ENCODE measurements around the gene URB2. TPM values are rescaled to one million over a fixed set of nuclear protein-coding genes. Genes with fewer than 3 reads are reported as not detected.

Gene URB2
- total RNA-seq, 1 donor from 2014 or later: 27.0 TPM

DNA sequence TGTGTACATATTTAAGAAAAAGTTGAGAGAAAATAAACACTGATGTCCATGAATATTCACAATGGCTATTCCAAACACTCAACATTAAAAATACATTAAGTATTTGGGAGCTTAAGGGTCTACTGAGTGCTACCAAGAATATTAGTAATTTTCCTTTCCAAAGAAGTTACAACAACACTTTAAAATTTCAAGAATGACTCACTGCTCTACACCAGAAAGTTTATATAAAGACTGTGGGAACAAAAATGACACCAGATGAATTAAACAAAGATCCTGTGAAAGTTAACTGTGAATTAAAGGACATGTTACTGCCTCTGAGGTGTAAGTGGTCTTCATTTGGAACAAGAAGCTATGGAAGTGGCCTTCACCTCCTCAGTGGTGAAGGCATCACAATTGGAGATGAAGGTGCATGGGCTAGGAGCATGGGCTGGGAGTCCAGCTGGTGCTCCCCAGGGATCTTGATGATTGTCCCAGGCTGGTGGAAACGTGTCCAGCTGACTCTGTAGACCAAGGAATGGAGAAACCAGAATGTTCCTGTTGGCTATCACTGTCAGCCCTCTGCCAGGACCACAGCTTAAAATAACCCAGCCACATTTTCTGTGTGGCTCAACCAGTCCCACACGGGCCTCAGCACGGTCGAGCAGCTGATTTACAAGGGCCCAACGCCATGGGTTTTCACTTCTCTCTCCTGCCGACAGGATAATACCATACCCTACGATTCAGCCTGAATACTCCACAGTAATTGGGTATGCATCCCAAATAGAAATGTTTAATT lies 28.9 kb upstream of the URB2 start:
- H3K27me3 Mint-ChIP-seq (ENCODE audit: low read depth): no peaks in the 10 kb centered on the region
- peaks cover 71% of the 10 kb centered on the region for H3K36me3 Mint-ChIP-seq (ENCODE audit: low read depth)
- H3K4me1 Mint-ChIP-seq (ENCODE audit: low read depth): peaks cover 18% of the 10 kb centered on the region
- no peak overlapping the region for H3K4me3 Mint-ChIP-seq (ENCODE audit: low read depth)
- H3K27ac Mint-ChIP-seq: peak overlapping the region; percentile 30
- DNase-seq (ENCODE audit: low spot score): no peak
- no peaks in the 10 kb centered on the region for H3K9me3 Mint-ChIP-seq
- intact Hi-C loops (cut with micrococcal nuclease): no loop called here

DNA sequence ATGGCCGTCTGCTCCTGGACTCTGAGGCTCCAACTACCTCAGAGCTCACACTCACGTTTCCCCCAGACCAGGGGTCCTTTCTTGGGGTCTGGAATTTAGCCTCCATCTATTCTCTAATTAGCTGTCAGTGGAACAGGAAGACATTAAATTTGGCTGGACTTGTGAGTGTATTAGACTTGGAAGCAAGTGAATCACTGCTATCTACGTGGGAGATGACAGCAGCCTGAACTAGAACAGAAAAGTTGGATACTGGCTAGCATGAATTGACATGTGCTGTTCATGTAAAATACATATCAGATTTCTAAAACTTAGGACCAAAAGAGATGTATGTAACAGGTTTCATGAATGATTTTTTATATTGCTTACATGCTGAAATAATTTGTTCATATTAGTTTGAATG lies 28.2 kb upstream of the URB2 start:
- peak overlapping the region; percentile 58 for H3K27ac Mint-ChIP-seq
- H3K4me1 Mint-ChIP-seq (ENCODE audit: low read depth): peaks cover 18% of the 10 kb centered on the region
- intact Hi-C loops (cut with micrococcal nuclease): no loop called here
- no peak overlapping the region for H3K4me3 Mint-ChIP-seq (ENCODE audit: low read depth)
- no peak for DNase-seq (ENCODE audit: low spot score)
- peaks cover 75% of the 10 kb centered on the region for H3K36me3 Mint-ChIP-seq (ENCODE audit: low read depth)
- no peaks in the 10 kb centered on the region for H3K9me3 Mint-ChIP-seq
- H3K27me3 Mint-ChIP-seq (ENCODE audit: low read depth): no peaks in the 10 kb centered on the region

- DNase-seq (ENCODE audit: low spot score): no peak
- Mint-ChIP-seq H3K27ac (no peak overlapping the region), H3K4me3 (ENCODE audit: low read depth) (no peak overlapping the region), H3K9me3 (no peaks in the 10 kb centered on the region), H3K4me1 (ENCODE audit: low read depth) (peaks cover 18% of the 10 kb centered on the region), H3K36me3 (ENCODE audit: low read depth) (peaks cover 68% of the 10 kb centered on the region), H3K27me3 (ENCODE audit: low read depth) (no peaks in the 10 kb centered on the region)
- intact Hi-C loops (cut with micrococcal nuclease): no loop called here
These were observed 26.7 kb upstream of the URB2 start for GRCh38 chr1:229599218-229599954.

GRCh38 chr1:229600229-229600628 lies 25.8 kb upstream of the URB2 start:
- H3K27me3 Mint-ChIP-seq (ENCODE audit: low read depth): no peaks in the 10 kb centered on the region
- intact Hi-C loops (cut with micrococcal nuclease): no loop called here
- H3K27ac Mint-ChIP-seq: peak overlapping the region; percentile 43
- no peaks in the 10 kb centered on the region for H3K9me3 Mint-ChIP-seq
- no peak overlapping the region for H3K4me3 Mint-ChIP-seq (ENCODE audit: low read depth)
- peaks cover 18% of the 10 kb centered on the region for H3K4me1 Mint-ChIP-seq (ENCODE audit: low read depth)
- DNase-seq (ENCODE audit: low spot score): no peak
- peaks cover 68% of the 10 kb centered on the region for H3K36me3 Mint-ChIP-seq (ENCODE audit: low read depth)

GRCh38 chr1:229603371-229604005 lies 22.6 kb upstream of the URB2 start:
- peaks cover 13% of the 10 kb centered on the region for H3K4me1 Mint-ChIP-seq (ENCODE audit: low read depth)
- peaks cover 78% of the 10 kb centered on the region for H3K36me3 Mint-ChIP-seq (ENCODE audit: low read depth)
- H3K9me3 Mint-ChIP-seq: no peaks in the 10 kb centered on the region
- no peaks in the 10 kb centered on the region for H3K27me3 Mint-ChIP-seq (ENCODE audit: low read depth)
- no peak overlapping the region for H3K4me3 Mint-ChIP-seq (ENCODE audit: low read depth)
- no peak for DNase-seq (ENCODE audit: low spot score)
- intact Hi-C loops (cut with micrococcal nuclease): no loop called here
- H3K27ac Mint-ChIP-seq: no peak overlapping the region

- H3K4me3 Mint-ChIP-seq (ENCODE audit: low read depth): no peak overlapping the region
- peaks cover 87% of the 10 kb centered on the region for H3K36me3 Mint-ChIP-seq (ENCODE audit: low read depth)
- intact Hi-C loops (cut with micrococcal nuclease): no loop called here
- DNase-seq (ENCODE audit: low spot score): no peak
- peak overlapping the region; percentile 10 for H3K27ac Mint-ChIP-seq
- no peaks in the 10 kb centered on the region for H3K27me3 Mint-ChIP-seq (ENCODE audit: low read depth)
- H3K4me1 Mint-ChIP-seq (ENCODE audit: low read depth): peaks cover 4% of the 10 kb centered on the region
- no peaks in the 10 kb centered on the region for H3K9me3 Mint-ChIP-seq
These were observed 18.7 kb upstream of the URB2 start for GRCh38 chr1:229607370-229607769.

DNA sequence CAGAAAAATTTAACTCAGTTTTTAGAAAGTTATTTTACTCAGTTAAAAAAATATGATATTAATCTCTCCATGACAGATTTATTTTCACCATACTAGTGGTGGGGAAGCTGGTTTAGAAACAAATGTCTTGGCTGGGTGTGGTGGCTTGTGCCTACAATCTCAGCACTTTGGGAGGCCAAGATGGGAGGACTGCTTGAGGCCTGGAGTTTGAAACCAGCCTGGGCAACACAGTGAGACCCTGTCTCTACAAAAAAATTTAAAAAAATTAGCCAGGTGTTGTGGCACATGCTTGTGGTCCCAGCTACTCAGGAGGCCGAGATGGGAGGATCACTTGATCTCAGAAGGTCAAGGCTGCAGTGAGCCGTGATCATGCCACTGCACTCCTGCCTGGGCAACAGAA lies 17.5 kb upstream of the URB2 start:
- intact Hi-C loops (cut with micrococcal nuclease): no loop called here
- Mint-ChIP-seq H3K4me3 (ENCODE audit: low read depth) (no peak overlapping the region), H3K27me3 (ENCODE audit: low read depth) (no peaks in the 10 kb centered on the region), H3K27ac (no peak overlapping the region), H3K9me3 (no peaks in the 10 kb centered on the region), H3K4me1 (ENCODE audit: low read depth) (peaks cover 4% of the 10 kb centered on the region), H3K36me3 (ENCODE audit: low read depth) (peaks cover 90% of the 10 kb centered on the region)
- DNase-seq (ENCODE audit: low spot score): no peak

DNA sequence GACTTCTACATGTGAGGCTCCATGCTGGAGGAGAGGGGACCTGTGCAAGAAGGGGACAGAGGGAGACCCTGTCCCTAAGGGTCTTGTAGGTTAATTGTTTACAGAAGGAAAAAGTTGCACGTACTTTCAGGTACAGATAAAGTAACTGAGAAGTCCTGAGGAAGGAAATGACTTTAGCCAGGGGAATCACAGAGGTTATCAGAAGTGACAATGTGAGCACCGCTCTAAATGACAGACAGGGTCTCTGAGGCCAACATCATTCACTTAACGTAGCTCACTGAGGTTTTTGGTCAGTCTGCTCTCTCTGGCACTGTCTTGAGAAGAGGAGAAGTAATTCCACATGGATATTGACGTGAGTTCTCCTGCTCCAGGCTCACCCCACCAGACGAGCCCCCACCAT lies 12.1 kb upstream of the URB2 start:
- intact Hi-C loops (cut with micrococcal nuclease): no loop called here
- DNase-seq (ENCODE audit: low spot score): no peak
- peaks cover 43% of the 10 kb centered on the region for H3K36me3 Mint-ChIP-seq (ENCODE audit: low read depth)
- H3K9me3 Mint-ChIP-seq: no peaks in the 10 kb centered on the region
- no peak overlapping the region for H3K4me3 Mint-ChIP-seq (ENCODE audit: low read depth)
- no peaks in the 10 kb centered on the region for H3K27me3 Mint-ChIP-seq (ENCODE audit: low read depth)
- H3K27ac Mint-ChIP-seq: no peak overlapping the region
- H3K4me1 Mint-ChIP-seq (ENCODE audit: low read depth): peaks cover 9% of the 10 kb centered on the region

GRCh38 chr1:229614701-229615100 lies 11.3 kb upstream of the URB2 start:
- H3K4me3 Mint-ChIP-seq (ENCODE audit: low read depth): no peak overlapping the region
- no peak for DNase-seq (ENCODE audit: low spot score)
- no peaks in the 10 kb centered on the region for H3K9me3 Mint-ChIP-seq
- H3K27ac Mint-ChIP-seq: no peak overlapping the region
- H3K4me1 Mint-ChIP-seq (ENCODE audit: low read depth): peaks cover 12% of the 10 kb centered on the region
- H3K36me3 Mint-ChIP-seq (ENCODE audit: low read depth): peaks cover 39% of the 10 kb centered on the region
- intact Hi-C loops (cut with micrococcal nuclease): no loop called here
- H3K27me3 Mint-ChIP-seq (ENCODE audit: low read depth): no peaks in the 10 kb centered on the region

GRCh38 chr1:229617351-229618100 lies 8.5 kb upstream of the URB2 start:
- intact Hi-C loops (cut with micrococcal nuclease): no loop called here
- H3K9me3 Mint-ChIP-seq: no peaks in the 10 kb centered on the region
- no peak overlapping the region for H3K27ac Mint-ChIP-seq
- H3K36me3 Mint-ChIP-seq (ENCODE audit: low read depth): peaks cover 14% of the 10 kb centered on the region
- no peaks in the 10 kb centered on the region for H3K27me3 Mint-ChIP-seq (ENCODE audit: low read depth)
- H3K4me3 Mint-ChIP-seq (ENCODE audit: low read depth): no peak overlapping the region
- DNase-seq (ENCODE audit: low spot score): no peak
- peaks cover 26% of the 10 kb centered on the region for H3K4me1 Mint-ChIP-seq (ENCODE audit: low read depth)

DNA sequence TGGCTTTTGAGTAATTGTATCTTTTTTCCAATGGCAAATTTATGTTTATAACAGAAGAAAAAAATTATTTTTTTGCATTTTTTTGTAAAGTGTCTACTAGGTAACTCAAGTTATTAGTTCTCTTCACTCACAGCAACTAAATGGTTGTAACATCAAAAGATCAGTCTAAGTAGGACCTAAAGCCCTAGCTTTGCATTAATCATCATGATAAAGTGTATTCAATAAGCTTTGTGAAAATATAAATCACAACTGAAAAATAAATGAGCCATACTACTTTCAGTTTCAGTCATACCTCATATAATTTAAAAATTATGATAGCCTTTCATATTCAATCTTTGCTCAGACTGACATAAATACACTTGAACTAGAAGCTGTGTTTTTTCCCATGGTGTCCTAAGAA lies 7.0 kb upstream of the URB2 start:
- no peak for DNase-seq (ENCODE audit: low spot score)
- H3K4me3 Mint-ChIP-seq (ENCODE audit: low read depth): no peak overlapping the region
- H3K27me3 Mint-ChIP-seq (ENCODE audit: low read depth): no peaks in the 10 kb centered on the region
- H3K9me3 Mint-ChIP-seq: no peaks in the 10 kb centered on the region
- peaks cover 11% of the 10 kb centered on the region for H3K36me3 Mint-ChIP-seq (ENCODE audit: low read depth)
- H3K27ac Mint-ChIP-seq: no peak overlapping the region
- H3K4me1 Mint-ChIP-seq (ENCODE audit: low read depth): peaks cover 32% of the 10 kb centered on the region
- intact Hi-C loops (cut with micrococcal nuclease): no loop called here

DNA sequence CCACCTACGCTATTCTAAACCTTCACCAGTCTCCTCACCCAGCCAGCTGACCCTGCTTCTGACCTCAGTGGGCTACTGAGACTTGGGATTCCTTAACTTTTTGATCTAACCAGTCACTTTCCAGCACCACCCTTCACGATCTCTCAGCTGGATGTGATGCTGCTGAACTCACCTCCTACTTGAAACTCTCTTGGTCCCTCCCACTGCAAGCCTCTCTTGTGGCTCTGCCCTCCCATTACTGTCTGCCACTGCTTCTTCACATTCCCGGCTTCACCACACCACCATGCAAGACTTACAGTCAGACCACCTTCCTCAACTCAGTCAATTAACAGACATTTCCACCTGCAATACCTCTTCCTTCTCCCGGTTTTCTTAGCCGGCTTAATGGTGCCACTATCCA lies 6.4 kb upstream of the URB2 start:
- Mint-ChIP-seq H3K36me3 (ENCODE audit: low read depth) (peaks cover 12% of the 10 kb centered on the region), H3K4me3 (ENCODE audit: low read depth) (no peak overlapping the region), H3K27me3 (ENCODE audit: low read depth) (no peaks in the 10 kb centered on the region), H3K4me1 (ENCODE audit: low read depth) (peaks cover 33% of the 10 kb centered on the region), H3K27ac (peak overlapping the region; percentile 15), H3K9me3 (no peaks in the 10 kb centered on the region)
- intact Hi-C loops (cut with micrococcal nuclease): loop anchor here (10.0 kb wide), 2 partner anchors 175 to 365 kb away; no protein-coding TSS in a partner anchor
- no peak for DNase-seq (ENCODE audit: low spot score)

All from activated T-helper 2 cell treated with anti-CD3 and anti-CD28 coated beads, Interferon-gamma antibody, Interleukin-2, Interleukin-4, amounts not matched to agents 10 μg/mL and 5 μg/mL and 100 μg/mL, durations not matched to agents 14 hours and 24 hours and 36 hours (primary cell).